Measurements from ENCODE around the gene FNDC8.
"Not testable (repeated sequence)": the region's sequence is repeated elsewhere in the genome, so short reads cannot be mapped to it uniquely, and the experiment has no call there.

The FNDC8 gene

DNA sequence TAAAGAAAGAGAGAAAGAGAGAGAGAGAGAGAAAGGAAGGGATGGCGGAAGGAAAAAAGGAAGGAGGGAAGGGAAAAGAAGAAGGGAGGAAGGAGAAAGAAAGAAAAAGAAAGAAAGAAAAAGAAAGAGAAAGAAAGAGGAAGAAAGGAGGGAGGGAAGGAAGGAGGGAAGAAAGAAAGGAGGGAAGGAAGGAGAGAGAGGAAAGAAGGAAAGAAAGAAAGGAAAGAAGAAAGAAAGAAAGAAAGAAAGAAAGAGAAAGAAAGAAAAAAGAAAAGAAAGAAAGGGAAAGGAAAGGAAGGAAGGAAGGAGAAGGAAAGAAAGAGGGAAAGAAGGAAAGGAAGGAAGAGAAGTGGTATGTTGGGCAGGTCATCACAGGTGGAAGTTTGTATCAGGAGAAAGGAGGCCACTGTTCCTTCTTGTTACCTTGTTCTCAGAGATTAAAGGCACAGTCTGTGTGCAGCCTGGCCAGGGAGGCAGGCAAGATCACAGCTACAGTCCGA, 53.5 kb downstream of the FNDC8 start:
- DNase-seq = no peak

DNA sequence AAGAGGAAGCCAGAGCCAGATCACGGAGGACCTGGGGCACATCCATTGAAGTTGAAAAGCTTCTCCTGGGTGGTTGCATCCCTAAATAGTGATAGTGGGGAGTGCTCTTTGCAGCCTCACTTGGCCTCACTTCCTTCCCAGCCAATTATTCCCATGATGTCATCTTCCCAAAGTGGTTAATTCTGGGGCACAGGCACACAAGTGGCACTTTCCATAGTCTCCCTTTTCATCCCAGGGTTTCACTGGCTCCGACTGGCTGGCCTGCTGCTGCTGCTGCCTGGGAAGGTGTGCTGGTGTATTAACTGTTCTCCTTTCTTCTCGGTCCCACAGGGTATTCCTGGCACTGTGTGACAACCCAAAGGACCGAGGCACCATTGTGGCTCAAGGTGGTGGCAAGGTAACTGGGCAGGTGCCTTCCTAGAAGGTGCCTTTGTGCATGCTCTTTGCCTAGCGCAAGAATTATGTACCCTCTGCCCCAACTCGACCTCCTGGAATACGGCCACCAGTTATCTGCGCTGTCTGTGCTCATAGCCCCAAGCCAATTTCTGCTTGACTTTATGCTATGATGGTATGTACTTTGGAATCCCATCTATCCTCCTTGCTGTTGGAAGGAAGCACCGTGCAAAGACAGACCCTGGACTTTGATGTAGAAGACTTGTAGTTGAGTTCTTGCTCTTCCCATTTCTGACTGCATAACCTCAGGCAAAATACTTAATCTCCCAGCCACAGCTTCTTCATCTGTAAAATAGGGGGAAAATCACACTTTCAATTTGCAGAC, 54.4 kb downstream of the FNDC8 start:
- no peak for DNase-seq

GRCh38 chr17:35176897-35177296, 55.5 kb downstream of the FNDC8 start:
- DNase-seq = no peak

GRCh38 chr17:35179379-35179778, 58.0 kb downstream of the FNDC8 start:
- DNase-seq = not testable (repeated sequence)
